NCI-H748 treated with DMSO at 0.1 percent for 48 hours (cell line): ENCODE measurements around the gene LRCH1.

ENCODE experiments used
- DNase-seq: peaks from one replicate; lab custom pipeline; 2025; lab: John Stamatoyannopoulos, UW

LRCH1 gene

GRCh38 chr13:46639033-46639981 is 86.3 kb downstream of the LRCH1 start:
- DNase-seq = no peak

DNA sequence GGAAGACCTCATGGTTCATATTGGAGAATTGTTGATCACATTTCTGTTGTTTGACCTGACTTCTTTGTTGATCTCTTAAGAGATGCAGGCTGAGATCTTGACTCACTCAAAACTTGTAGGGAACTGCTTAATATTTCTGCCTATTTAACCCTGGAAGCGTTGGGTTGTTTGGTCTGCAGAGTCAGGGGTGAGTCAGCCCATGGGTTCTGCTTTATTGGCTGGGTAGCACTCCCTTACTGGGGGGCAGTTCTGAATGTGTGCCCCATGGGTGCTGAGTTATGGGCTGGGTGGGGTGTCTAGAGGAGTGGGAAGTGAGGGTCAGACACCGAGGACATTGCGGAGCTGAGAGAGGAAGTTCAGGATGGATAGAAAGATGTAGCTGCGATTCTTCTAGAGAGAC is 87.9 kb downstream of the LRCH1 start:
- no peak for DNase-seq

DNA sequence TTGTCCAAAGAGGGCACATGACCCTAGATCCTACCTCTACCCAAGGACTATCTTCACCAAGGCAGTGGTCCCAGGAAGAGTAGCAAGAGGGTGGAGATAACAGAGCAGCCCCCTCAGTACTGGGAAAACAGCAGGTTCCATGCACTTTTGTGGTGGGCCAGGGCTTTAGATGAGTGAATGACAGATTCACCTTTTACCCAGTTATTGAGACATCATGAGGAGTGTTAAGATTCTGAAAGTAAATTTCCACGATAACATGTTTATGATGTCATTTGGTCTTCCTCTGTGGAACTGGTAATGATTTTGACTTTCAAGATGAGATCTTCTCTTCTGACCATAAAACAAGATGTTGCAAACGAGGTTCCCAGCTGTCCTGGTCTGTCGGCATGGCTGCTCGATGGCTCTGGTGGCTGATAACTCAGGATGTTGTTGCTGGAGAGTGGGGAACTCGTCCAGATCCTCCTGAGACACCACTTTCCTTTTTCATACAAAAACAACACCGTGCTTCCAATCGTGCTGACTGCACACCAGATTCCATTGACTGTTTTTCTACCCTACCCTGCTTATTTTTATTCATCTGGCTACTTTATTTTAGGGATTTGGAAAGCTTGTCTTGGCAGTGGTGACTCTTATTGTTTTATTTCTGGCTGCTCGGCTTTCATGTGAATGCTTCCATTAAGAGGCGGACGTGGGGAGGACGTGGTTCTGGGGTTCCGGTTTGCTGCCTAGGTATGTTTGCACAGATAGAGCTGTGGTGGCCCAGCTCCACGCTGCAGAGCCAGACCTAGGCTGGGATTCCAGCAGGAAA is 88.5 kb downstream of the LRCH1 start:
- no peak for DNase-seq

DNA sequence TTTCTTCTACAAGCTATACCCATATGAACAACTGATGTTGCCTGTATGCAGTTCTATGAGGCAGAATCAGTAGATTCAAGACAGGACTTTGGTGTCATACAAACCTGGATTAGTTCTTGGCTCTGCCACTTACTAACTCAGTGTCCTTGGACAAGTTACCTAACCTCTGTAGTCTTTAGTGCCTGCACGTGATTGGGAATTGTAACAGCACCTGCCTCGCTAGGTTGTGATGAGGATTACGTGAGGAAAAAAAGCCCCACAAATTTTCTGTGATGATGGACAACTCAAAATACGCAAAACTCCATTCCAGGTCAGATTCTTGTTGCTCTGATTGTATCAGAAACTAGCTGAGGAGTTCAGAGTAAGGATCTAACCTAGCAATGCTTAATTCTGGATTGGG is 89.3 kb downstream of the LRCH1 start:
- DNase-seq = no peak

DNA sequence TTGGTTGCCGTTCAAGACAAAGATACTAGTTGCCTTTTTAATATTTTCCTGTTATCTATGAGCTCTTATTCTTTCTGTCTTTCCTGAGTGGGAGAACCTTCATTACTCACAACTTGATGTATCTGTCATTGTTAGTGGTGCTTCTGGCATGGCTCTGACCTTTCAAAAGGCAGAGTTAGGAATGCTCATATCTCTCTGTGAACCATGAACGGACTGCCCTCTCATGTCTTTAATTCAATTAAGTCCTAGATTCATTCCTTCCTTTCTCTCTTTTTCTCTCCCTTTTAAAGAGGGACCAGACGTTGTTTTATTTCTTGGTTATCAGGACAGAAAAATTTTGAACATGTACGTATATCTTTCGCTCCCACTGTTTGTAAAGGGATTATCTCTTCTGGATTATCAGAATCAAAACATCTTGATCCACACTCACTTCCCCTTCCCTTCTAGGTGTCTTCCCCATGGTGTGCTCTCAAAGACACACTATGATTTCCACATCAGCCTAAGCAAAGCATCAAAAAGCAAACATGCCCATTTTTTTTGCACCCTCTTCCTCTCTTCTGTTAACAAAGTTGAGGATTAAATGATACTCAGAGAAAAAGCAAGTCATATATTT is 90.3 kb downstream of the LRCH1 start:
- no peak for DNase-seq

- no peak for DNase-seq
Observed at GRCh38 chr13:46644816-46645215, 91.8 kb downstream of the LRCH1 start.

DNA sequence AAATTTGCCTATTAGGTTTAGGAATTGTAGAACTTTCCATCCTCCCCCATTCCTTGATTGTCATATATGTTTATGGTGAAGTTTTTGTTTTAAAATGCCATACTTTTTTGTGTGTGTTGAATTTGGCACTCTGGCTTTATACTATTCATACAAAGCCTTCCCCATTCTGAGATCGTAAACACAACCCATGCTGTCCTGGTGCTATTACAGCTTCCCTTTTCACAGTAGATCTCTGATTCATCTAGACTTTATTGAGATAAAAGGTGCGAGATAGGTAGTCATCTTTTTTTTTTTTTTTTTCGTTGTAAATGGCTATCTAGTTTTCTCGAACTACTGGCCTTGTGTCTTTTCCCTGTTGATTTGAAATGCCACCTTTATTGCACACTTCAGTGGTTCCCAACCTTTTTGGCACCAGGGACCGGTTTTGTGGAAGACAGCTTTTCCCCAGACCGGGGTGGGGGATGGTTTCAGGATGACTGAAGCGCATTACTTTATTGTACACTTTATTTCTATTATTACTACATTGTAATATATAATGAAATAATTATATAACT is 94.6 kb downstream of the LRCH1 start:
- DNase-seq = no peak

DNA sequence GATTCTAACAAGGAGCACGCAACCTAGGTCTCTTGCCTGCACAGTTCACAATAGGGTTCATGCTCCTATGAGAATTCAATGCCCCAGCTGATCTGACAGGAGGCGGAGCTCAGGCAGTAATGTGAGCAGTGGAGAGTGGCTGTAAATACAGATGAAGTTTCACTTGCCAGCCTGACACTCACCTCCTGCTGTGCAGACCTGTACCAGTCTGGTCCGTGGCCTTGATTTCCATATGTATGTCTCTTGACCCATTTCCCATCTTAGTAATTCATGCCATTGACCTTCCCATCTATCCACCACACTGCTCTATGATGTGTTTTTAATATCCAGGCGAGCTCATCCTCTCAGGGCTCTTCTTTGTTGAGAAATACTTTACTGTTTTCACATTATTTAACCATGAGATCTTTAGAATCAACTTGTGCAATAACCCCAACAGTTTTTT is 95.2 kb downstream of the LRCH1 start:
- peak; percentile 86 for DNase-seq

DNA sequence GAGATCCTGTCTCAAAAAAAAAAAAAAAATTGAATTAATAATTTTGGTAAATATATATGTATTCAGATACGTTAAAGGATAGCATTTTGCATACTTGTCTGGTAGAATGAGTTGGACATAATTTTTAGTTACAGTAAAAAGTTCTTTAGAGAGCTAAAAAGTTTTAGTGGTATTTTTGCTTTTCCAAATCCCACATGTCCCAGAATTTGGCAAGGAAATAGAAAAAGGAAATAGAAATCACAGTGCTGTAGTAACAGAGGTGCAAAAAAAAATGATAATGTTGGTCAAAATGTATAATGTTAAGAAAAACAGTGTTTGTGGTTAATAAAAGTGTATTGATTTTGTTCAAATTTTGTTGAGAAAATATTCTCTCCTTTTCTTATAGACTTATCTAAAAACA is 96.8 kb downstream of the LRCH1 start:
- no peak for DNase-seq

GRCh38 chr13:46654951-46655350 is 102.0 kb downstream of the LRCH1 start:
- no peak for DNase-seq

GRCh38 chr13:46655377-46656180 is 102.6 kb downstream of the LRCH1 start:
- DNase-seq = no peak

DNA sequence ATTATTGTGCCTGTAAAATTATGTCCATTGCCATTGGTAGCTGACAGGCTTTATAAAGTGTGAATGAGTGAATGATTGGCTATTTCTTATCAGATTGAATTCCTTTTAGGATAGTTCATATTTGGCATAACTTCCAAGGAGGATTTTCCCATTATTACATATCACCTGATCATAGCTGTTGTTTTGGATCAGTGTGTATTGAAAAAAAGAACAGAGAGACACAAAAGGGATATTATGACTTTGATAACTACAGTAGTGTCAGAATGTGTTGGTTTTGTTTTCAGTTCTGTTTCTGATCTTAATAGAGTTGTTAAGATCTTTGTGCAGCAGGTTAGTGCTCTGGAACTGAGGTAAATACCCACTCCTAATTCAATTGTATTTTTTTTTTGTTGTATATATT is 103.8 kb downstream of the LRCH1 start:
- DNase-seq = no peak

DNA sequence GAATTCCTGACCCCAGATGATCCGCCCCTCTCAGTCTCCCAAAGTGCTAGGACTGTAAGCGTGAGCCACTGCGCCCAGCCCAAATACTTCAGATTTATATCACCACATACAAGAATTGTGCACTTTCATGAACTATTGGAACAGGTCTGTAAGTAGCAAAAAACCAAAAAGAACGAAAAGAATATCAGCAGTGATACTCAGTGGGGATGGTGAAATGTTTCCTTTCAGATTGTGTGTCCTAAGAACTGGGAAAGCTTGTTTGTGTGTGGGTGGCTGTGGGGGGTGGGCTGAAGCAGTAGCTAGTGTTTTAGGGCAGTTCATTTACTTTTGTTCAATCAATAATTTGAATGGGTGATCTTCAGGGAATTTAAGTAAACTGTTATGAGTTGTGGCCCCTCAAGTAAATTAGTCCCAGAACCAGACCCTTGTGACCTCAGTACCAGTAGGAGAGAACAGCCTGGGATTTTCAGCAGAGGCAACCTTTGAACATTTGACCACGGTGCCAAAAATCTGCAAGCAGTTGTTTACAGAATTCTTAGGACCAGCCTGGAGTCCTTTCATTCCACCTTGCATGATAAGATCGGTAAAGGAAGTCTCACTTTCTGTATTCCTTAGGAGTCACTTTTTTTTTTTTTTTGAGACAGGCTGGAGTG is 106.6 kb downstream of the LRCH1 start:
- no peak for DNase-seq

- DNase-seq = no peak
Observed at GRCh38 chr13:46660416-46660815, 107.4 kb downstream of the LRCH1 start.

- no peak for DNase-seq
Observed at GRCh38 chr13:46660857-46661256, 107.9 kb downstream of the LRCH1 start.

DNA sequence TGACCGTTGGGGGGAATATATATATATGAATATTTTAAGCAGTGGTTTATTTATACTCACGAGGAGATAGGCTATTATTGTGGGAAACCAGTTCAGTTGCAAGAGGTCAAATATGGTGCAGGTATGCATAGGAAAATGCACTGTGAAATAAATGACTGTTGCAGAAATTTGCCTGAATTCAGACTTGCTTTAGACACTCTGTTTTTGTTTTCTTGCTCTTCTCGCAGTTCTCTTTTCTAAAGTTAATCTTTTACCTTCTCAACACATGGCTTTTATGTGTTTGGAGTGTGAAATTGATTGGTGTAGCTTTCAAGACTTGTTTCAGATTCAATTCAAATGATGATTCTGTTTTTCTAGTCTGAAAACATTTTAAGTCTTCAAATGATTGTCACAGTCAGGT is 109.7 kb downstream of the LRCH1 start:
- DNase-seq = no peak

- DNase-seq = no peak
Observed at GRCh38 chr13:46663206-46664037, 110.5 kb downstream of the LRCH1 start.

GRCh38 chr13:46664195-46664594 is 111.2 kb downstream of the LRCH1 start:
- no peak for DNase-seq

- no peak for DNase-seq
Observed at GRCh38 chr13:46665248-46665632, 112.3 kb downstream of the LRCH1 start.
